ENCODE results near the gene DND1. TPM values are rescaled to one million over a fixed set of nuclear protein-coding genes. Genes with fewer than 3 reads are reported as not detected.
"Not testable (repeated sequence)": the region's sequence is repeated elsewhere in the genome, so short reads cannot be mapped to it uniquely, and the experiment has no call there.

DND1 gene
- total RNA-seq, 2 donors from 2014 or later, result 0.54 to 1.8 TPM

DNA sequence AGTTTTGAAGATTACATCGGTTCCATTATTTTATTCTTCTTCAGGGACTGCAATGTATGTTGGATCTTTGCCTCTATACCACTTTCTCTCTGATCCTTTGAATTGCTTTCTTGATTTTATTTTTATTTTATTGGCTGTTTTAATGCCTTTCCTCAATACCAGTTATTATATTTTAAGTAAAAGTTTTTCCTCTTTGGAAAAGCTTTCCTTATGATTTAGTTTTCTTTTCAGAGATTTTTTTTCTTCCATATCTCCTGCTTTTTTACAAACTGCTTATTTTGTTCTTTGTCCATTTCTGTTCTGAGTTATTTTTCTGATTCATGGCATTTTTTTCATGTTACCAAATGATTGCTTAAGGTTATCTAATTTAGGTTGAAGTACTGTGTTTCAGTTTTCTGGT is 38.4 kb upstream of the DND1 start:
- Histone ChIP-seq H3K9me3 (no peaks in the 10 kb centered on the region), H3K4me1 (ENCODE audit: control insufficient read depth in 1 of 2, low read depth in 2 of 2) (peaks cover 6 to 11% of the 10 kb centered on the region in 2 donors), H3K36me3 (no peaks in the 10 kb centered on the region), H3K4me3 (peak overlapping the region; percentile 76), H3K27ac (peak overlapping the region; percentile 91), H3K27me3 (replicated peaks; ENCODE audit: insufficient read depth) (no peaks in the 10 kb centered on the region)
- DNase-seq (ENCODE audit: low spot score), result no peak
- TF ChIP-seq, protein P1, sequence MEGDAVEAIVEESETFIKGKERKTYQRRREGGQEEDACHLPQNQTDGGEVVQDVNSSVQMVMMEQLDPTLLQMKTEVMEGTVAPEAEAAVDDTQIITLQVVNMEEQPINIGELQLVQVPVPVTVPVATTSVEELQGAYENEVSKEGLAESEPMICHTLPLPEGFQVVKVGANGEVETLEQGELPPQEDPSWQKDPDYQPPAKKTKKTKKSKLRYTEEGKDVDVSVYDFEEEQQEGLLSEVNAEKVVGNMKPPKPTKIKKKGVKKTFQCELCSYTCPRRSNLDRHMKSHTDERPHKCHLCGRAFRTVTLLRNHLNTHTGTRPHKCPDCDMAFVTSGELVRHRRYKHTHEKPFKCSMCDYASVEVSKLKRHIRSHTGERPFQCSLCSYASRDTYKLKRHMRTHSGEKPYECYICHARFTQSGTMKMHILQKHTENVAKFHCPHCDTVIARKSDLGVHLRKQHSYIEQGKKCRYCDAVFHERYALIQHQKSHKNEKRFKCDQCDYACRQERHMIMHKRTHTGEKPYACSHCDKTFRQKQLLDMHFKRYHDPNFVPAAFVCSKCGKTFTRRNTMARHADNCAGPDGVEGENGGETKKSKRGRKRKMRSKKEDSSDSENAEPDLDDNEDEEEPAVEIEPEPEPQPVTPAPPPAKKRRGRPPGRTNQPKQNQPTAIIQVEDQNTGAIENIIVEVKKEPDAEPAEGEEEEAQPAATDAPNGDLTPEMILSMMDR (IDR thresholded peaks at IDR 0.05), result no peak
- ATAC-seq (ENCODE audit: insufficient number of reproducible peaks, low FRiP score, low read depth), result no peak

DNA sequence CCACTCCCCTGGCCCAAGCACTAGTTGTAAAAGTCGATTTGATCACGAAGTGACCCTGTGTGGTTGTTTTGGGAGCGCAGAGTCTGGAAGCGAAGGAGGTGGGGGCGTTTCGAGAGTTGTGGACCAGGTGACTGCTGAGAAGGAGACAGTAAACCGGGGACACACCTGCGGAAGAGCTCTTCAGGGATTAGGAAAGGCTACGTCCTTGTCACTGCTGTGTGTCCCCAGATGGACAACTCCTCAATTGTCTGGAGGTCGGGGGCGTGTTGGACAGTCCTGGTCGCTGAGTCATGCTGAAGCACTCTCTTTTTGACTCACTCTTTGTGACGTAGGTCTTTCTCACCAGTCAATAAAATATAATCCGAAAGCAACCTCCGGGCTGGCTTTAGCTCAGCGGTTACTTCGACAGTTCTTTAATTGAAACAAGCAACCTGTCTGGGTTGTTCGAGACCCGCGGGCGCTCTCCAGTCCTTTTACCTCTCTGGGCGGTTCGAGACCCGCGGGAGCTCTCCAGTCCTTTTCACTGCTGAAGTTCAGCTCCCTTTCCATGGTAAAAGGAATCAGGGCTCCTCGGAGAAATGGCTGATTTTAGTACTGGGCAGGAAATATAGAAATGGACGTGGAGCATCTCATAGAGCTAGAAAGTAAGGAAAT is 37.6 kb upstream of the DND1 start:
- H3K9me3 ChIP-seq, result no peaks in the 10 kb centered on the region
- peaks cover 6 to 13% of the 10 kb centered on the region in 2 donors for H3K4me1 ChIP-seq (ENCODE audit: control insufficient read depth in 1 of 2, low read depth in 2 of 2)
- H3K36me3 ChIP-seq, result peaks cover 1% of the 10 kb centered on the region
- peak overlapping the region; percentile 91 for H3K27ac ChIP-seq
- ATAC-seq (ENCODE audit: insufficient number of reproducible peaks, low FRiP score, low read depth) (peak; percentile 98), DNase-seq (ENCODE audit: low spot score) (peak; percentile 69)
- TF ChIP-seq, protein P1 (IDR thresholded peaks at IDR 0.05), result no peak
- H3K4me3 ChIP-seq, result peak overlapping the region; percentile 76
- H3K27me3 ChIP-seq (replicated peaks; ENCODE audit: insufficient read depth), result no peaks in the 10 kb centered on the region

DNA sequence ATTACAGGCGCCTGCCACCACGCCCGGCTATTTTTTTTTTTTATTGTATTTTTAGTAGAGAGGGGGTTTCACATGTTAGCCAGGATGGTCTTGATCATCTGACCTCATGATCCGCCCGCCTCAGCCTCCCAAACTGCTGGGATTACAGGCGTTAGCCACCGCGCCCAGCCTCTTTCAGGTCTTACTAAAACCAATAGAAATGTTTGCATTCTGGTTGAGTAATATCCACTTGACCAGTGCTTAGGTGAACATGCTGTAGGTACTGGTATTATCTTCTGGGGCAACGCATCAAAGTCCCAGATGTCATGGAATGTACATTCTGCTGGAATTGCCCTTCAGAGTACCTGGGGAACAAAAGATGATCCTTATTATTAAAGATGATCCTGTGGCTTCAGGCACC is 35.4 kb upstream of the DND1 start:
- DNase-seq (ENCODE audit: low spot score); H3K9me3 ChIP-seq; H3K4me3 ChIP-seq; H3K27me3 ChIP-seq (replicated peaks; ENCODE audit: insufficient read depth); H3K27ac ChIP-seq; ATAC-seq (ENCODE audit: insufficient number of reproducible peaks, low FRiP score, low read depth): not testable (repeated sequence)
- Histone ChIP-seq H3K36me3 (peaks cover 18% of the 10 kb centered on the region), H3K4me1 (ENCODE audit: control insufficient read depth in 1 of 2, low read depth in 2 of 2) (peaks cover 6 to 13% of the 10 kb centered on the region in 2 donors)

DNA sequence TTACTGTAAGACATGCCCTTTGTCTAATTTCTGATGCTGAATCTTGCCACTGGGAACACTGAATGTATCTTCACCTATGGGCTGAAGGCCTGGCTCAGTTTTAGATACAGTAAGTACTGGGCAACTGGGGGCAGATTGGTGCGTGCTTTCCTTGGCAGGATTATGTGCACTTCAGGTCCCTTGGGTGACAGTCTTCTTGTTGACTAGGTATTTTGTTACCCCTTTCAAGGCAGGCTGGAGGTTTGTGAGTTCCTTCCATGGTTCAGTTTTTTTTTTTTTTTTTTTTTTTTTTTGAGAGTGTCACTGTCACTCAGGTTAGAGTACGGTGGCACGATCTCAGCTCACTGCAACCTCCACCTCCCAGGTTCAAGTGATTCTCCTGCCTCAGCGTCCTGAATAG is 34.4 kb upstream of the DND1 start:
- TF ChIP-seq, protein P1 (IDR thresholded peaks at IDR 0.05), result no peak
- Histone ChIP-seq H3K4me3 (no peak overlapping the region), H3K27me3 (replicated peaks; ENCODE audit: insufficient read depth) (no peaks in the 10 kb centered on the region), H3K36me3 (peaks cover 26% of the 10 kb centered on the region), H3K9me3 (no peaks in the 10 kb centered on the region), H3K4me1 (ENCODE audit: control insufficient read depth in 1 of 2, low read depth in 2 of 2) (peaks cover 6 to 13% of the 10 kb centered on the region in 2 donors), H3K27ac (peak overlapping the region in 1 of 2 donors; percentile 8)
- no peak for DNase-seq (ENCODE audit: low spot score)
- no peak for ATAC-seq (ENCODE audit: insufficient number of reproducible peaks, low FRiP score, low read depth)

DNA sequence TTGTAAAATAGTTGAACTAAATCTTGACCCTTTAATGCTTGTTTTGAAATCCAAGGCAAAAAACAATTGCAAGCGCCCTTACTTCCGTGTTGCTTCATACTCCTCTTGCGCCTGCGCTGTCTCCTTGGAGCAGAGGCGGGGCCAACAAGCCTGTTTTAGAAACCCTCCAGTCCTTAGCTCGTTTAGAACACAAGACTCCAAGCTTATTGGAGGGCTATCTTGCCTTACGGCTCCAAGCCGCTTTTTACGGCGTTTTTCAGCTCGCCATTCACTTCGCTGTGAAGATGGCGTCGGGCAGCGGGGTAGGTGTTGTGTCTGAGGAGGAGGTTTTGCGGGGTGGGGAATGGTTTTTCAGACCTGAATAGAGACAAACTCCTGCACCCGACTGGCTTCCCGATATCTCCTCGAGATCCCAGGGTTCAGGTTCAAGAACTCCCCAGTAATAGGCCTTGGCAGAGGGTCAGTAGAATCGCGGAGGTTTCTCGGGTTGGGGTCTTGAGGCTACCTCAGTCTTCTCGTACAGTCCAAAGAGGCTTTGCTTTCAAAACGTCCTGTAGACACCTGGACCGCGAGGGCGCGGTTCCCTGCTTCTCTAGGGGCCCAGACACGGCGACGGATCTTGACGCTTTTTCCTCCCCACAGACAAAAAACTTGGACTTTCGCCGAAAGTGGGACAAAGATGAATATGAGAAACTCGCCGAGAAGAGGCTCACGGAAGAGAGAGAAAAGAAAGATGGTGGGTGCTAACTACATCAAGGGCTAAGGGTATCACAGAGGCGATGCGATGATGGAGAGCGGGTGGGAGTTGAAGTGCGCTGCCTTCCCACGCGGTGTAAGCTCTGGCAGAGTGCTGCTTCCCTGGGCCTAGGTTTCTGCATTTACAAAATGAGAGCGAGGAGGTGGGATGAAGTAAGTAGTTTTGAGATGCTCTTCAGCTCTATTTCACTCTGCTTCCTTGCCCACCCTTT is 27.1 kb upstream of the DND1 start, which contains the start of gene ZMAT2:
Gene ZMAT2 (plus strand): TSS at position 271 of the 968 bp plus-strand sequence. CDS start 14 bp downstream, at position 285.
- DNase-seq (ENCODE audit: low spot score) (peak; percentile 89), ATAC-seq (ENCODE audit: insufficient number of reproducible peaks, low FRiP score, low read depth) (peak; percentile 91)
- Histone ChIP-seq H3K27ac (peak within 1 kb of the TSS; percentile 64 to 65), H3K4me1 (ENCODE audit: control insufficient read depth in 1 of 2, low read depth in 2 of 2) (peaks cover 9 to 21% of the 10 kb centered on the region in 2 donors), H3K27me3 (replicated peaks; ENCODE audit: insufficient read depth) (no peaks in the 10 kb centered on the region), H3K36me3 (peaks cover 63% of the 10 kb centered on the region), H3K4me3 (peak within 1 kb of the TSS; percentile 78), H3K9me3 (no peaks in the 10 kb centered on the region)
- TF ChIP-seq, protein P1 (IDR thresholded peaks at IDR 0.05), result no peak

Data from thoracic aorta (tissue), 2 donors.